Posterior cingulate gyrus (tissue), 11 donors: Measurements from ENCODE around the gene PMF1.

Source experiments
- DNase-seq, 10 donors: peaks; one replicate each; pipeline versions ENCODE4 v3.0.0 to v3.0.0-alpha.2; 2020 to 2021; ENCODE audit warnings: mixed read lengths in 3 of 10
- intact Hi-C: fragments of 100-400 bp; cut with DNase I; formaldehyde crosslinking; loops from one replicate; pipeline ENCODE4 v1.15.1; 2023

The PMF1 gene

DNA sequence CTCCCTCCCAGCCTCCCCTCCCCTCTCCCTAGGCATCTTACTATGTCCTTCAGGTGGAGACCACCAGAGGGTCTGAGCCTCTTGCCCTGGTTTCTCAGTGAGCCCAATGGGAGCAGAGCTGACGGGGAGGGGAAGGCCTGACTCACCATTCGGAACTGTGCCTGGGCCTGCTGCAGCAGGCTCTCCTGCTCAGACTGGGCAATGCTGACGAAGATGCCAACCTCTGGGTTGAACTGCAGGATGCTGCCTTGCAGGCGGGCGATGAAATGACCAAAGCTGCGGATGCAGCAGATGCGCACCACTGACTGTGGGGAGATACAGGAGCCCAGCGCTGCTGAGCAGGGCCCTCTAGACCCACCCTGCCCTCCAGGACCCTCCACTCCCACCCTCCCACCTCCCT, 46.1 kb downstream of the PMF1 start:
- intact Hi-C loops = no loop called here
- DNase-seq = peak in 2 of 10 donors; percentile 32 to 60

GRCh38 chr1:156259805-156260204, 47.0 kb downstream of the PMF1 start:
- peak in 7 of 10 donors; percentile 53 to 92 (median 65) for DNase-seq

DNA sequence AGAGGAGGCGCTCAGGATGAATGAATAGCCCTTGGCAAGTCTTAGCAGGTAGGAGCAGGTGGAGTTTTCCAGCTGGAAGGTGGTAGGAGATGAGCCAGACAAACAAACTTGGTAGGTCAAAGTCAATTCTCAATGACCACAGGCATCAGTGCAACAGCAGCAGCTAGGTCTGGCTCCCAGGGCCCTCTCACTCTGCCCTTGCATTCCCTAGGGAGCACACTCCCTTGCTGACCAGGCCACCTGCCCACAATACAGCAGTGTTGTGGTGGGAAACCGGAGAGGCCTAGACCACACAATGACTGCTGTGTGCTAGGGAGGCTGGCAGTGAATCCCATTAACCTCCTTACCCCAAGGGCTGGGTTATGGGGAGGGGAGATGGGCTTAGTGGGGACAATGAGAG, 48.1 kb downstream of the PMF1 start:
- DNase-seq = peak in 2 of 10 donors; percentile 75 to 90
- intact Hi-C loops = no loop called here

More at GRCh38 chr1:156259805-156260204, 47.0 kb downstream of the PMF1 start:
- intact Hi-C loops = no loop called here

DNA sequence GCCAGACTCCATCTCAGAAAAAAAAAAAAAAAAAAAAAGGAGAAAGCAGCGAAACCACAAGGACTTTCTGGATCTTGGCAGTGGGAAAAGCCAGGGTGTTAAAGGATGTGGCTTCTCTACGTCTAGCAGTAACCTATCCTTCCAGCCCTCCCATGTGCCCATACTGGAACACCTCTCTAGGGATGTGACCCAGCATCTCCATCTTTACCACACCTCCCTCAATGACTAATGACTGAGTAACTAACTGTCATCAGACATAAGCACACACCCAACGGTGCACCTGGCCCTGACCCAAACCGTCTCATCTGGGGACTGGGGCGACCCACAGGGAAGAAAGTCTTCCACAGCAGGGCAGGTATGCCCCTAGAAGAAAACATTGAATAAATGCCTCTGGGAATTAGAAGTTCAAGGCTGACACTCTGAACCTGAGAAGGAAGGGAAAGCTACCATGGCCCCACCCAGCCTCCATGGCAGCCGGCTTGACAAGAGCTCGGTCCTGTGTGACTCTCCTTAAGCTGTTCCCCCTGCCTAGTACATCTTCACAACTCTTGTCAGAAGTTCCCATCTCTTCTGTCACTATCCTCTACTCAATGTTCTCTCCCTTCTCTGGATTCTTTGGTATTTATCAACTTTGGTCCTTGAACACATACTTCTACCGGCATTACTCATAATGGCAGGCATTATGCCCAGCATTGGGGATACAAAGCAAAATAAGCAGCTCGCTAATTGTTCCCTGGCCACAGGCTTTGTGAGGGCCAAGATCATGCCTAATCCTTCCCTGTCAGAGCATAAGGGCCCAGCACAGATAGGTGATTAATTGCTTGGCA, 49.9 kb downstream of the PMF1 start:
- DNase-seq = peak in 1 of 10 donors; percentile 51
- intact Hi-C loops = no loop called here

DNA sequence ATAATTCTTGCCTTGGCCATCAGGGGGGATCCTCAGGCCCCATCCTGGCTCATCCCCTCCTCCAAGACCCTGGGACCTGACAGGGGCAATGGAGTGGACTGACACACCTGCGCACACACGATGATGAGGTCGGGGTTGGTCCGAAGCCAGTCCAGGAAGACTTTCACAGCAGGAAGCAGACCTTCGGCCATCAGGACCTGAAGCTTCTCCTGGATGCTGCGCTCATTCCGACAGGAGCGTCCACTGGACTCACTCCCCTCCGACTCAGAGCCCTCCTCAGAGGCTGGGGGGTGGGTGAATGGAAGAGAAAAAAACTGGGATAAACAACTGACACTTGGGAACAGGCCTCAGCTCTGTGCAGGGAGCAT, 50.5 kb downstream of the PMF1 start:
- DNase-seq = peak in 2 of 10 donors; percentile 23 to 61
- intact Hi-C loops = no loop called here

DNA sequence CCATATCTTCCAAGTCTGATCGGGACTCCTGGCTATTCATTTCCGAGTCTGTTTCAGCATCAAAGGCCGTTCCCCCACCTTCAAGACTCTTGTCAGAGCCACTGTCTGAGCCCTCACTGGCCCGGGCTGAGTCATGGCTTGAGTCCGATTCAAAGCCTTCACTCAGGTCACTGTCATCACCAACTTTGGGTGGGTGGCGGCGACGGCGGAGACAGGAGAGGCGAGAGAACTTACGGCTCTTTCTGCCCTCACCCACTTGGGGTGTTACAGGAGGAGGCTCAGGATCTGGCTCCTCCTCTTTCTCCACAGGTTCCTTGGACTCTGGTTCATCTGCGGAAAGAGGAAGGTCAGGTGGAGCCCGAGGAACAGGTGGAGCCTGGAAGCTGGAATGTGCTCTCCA, 53.2 kb downstream of the PMF1 start:
- intact Hi-C loops = no loop called here
- peak in 1 of 10 donors; percentile 75 for DNase-seq

- intact Hi-C loops = no loop called here
Observed at GRCh38 chr1:156268336-156268735, 55.5 kb downstream of the PMF1 start.

GRCh38 chr1:156270314-156270713, 57.5 kb downstream of the PMF1 start:
- DNase-seq = no peak

More at GRCh38 chr1:156268336-156268735, 55.5 kb downstream of the PMF1 start:
- no peak for DNase-seq

GRCh38 chr1:156276532-156276931, 63.7 kb downstream of the PMF1 start:
- intact Hi-C loops = no loop called here
- DNase-seq = peak in 1 of 10 donors; percentile 1

More at GRCh38 chr1:156270314-156270713, 57.5 kb downstream of the PMF1 start:
- intact Hi-C loops = no loop called here

DNA sequence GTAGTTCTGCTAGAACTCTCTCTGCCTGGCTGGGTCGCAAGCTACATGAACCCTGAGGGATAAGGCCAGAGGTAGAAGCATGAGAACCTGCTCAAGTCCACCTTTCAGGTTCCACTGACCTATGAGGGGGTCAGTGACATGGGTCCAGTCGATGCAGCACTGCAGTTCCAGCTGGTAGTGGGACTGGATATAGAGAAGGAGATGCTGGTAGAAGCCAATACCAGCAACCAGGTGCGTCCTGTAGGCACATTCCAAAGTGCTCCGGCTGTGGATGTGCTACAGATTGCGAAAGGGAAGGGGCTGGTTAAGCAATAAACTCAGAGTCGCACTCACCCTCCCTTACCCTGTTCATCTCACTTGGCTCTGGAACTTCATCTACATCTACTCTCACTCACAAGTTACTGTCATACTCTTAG, 64.2 kb downstream of the PMF1 start:
- intact Hi-C loops = no loop called here
- DNase-seq = peak in 1 of 10 donors; percentile 7

DNA sequence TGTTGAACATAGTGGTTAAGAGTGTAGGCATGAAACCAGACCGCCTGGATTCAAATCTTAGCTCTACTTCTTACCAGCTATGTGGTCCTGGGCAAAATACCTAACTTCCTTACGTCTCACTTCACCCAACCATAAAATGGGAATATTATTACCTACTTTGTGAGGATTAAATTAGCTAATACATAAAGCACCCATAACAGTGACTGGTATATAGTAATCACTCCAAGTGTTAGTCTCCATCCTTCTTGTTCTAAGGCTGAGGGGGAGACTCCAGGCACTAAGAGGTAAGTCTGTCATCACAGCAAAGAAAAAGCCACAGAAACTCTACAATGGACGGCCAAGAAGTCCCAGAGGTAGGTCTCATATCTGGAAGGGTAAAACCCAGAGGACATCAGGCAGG, 67.0 kb downstream of the PMF1 start:
- DNase-seq = no peak
- intact Hi-C loops = no loop called here

DNA sequence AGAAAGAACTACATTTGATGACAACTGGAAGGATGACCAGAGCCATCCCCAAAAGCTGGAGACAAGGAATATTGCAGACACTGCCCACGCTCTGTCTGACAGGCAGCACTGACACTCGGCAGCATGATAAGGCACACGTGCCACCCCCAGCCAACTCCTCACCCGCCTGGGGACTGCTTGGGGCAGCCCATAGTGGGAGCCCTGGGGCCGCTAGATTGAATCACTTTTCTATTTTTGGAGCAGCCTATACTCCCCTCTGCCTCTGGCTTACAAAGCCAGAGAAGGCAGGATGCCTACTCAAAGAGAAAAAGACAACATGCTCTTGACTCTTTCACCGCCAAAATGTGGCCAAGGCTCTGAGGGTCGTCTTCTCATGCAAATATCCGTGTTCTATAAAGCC, 68.5 kb downstream of the PMF1 start:
- DNase-seq = peak in 3 of 10 donors; percentile 42 to 85 (median 72)
- intact Hi-C loops = no loop called here

DNA sequence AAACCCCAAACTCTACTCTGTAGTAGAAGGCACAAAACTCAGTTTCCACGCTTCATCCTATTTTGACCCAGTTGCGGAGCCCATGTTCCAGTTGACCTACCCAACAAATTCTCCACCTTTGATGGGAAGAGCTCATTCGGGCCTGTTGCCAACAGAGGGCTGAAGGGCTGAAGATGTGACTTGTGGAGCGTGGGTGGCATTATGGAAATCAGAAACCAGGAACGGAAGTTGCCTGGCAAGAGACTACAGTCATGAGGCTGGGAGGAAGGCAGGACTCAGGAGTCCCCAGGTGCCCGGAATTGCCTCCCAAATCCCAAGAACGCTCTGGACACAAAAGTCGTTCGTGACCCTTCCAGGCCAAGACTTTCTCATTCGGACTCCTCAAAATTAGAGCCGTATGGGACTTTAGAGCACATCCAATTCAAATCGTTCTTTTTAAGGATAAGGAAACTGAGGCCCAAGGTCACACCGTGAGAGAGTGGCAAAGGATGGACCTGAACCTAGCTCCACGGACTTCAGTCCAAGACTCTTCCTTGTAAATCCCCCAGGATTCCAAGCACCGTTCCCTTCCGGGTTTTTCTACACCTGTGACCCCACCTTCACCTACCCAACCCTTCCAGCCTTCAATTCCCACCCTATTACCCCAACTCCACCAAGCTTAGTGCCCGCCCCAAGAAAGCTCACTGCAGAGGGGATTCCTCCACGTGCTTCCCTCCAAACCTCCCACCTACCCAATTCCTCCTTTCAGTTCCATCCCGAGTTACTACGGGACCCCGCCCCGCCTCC, 69.1 kb downstream of the PMF1 start:
- intact Hi-C loops = no loop called here
- DNase-seq = peak in 1 of 10 donors; percentile 71

- peak; percentile 92 to 99 (median 93) for DNase-seq
- intact Hi-C loops = no loop called here
Observed at GRCh38 chr1:156282479-156283222, 69.8 kb downstream of the PMF1 start, which contains the start of gene SMG5. SMG5 (minus strand) TSS chr1:156282825; CDS start chr1:156282680, 145 bp downstream.

- intact Hi-C loops = no loop called here
- no peak for DNase-seq
Observed at GRCh38 chr1:156283521-156283920, 70.7 kb downstream of the PMF1 start.

- intact Hi-C loops = no loop called here
- DNase-seq = peak in 2 of 10 donors; percentile 30 to 44
Observed at GRCh38 chr1:156284112-156284511, 71.3 kb downstream of the PMF1 start, which contains the start of gene TMEM79. TMEM79 (plus strand) TSS chr1:156284325; CDS start chr1:156285227, 902 bp downstream.

DNA sequence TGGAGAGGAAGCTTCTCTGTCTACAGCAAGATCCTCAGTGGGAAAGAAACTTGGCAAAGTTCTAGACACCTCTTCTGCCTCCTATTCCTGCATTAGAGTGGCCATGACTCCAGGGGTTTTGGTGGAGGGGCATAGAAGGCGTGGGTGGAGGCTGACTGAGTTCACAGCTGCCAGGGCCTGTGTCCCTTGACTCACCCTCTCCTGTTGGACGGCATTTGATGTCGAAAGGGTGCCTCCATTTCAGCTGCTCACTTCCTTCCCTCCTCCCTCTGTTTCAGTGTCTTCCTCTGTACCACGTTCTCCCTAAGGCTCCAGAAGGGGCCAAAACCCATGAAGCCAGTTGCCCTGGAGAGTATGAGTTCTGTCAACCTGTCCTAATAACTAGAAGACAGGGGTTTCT, 72.0 kb downstream of the PMF1 start:
- intact Hi-C loops = no loop called here
- peak in 2 of 10 donors; percentile 5 to 21 for DNase-seq

- intact Hi-C loops = no loop called here
- DNase-seq = peak in 2 of 10 donors; percentile 59 to 75
Observed at GRCh38 chr1:156285437-156285836, 72.6 kb downstream of the PMF1 start.

DNA sequence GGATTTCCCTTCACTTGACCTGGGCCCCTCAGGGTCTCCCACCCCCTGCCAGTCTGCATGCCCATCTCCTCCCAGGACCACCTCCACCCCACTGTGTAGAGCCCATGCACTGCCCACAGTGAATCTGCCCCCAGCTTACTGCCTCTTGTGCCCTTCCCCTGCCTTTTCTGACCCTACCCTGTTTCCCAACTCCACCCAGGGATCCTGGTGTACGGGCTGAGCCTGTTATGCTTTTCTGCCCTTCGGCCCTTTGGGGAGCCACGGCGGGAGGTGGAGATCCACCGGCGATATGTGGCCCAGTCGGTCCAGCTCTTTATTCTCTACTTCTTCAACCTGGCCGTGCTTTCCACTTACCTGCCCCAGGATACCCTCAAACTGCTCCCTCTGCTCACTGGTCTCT, 73.3 kb downstream of the PMF1 start:
- DNase-seq = peak in 2 of 10 donors; percentile 43 to 67
- intact Hi-C loops = no loop called here
